Lower leg skin (tissue), 3 donors: ENCODE results near the gene RUNX1.

ENCODE experiments used
- CTCF ChIP-seq, 3 donors: fragments of 450-650 bp; IDR thresholded peaks; one replicate each; pipeline ENCODE4 v1.5.1; 2016; ENCODE audit warnings: antibody characterized with exemption in 3 of 3, mild to moderate bottlenecking in 3 of 3, moderate library complexity in 2 of 3
- POLR2A ChIP-seq, 2 donors: fragments of 450-650 bp; IDR thresholded peaks; one replicate each; pipeline ENCODE4 v1.6.1; 2016 to 2017; ENCODE audit warnings: antibody characterized with exemption in 2 of 2, mild to moderate bottlenecking in 1 of 2, moderate library complexity in 1 of 2

GRCh38 chr21:35084869-35085268 lies 35.8 kb upstream of the RUNX1 start:
- TF ChIP-seq CTCF (IDR thresholded peaks at IDR 0.05) (no peak), POLR2A (IDR thresholded peaks at IDR 0.05) (no peak)
